GM19023 (cell line): ENCODE results near the gene CLEC18C.
"Not testable (repeated sequence)": the region's sequence is repeated elsewhere in the genome, so short reads cannot be mapped to it uniquely, and the experiment has no call there.

Source experiments
- ATAC-seq: cut with Tn5 transposase; IDR thresholded peaks from one replicate; pipeline ENCODE4 v1.9.1; 2021; ENCODE audit warnings: mild to moderate bottlenecking, moderate library complexity; ENCODE audit not compliant: unreplicated experiment

The CLEC18C gene

GRCh38 chr16:70158261-70158939 is 15.2 kb upstream of the CLEC18C start:
- no peak for ATAC-seq

GRCh38 chr16:70159355-70160348 is 13.9 kb upstream of the CLEC18C start:
- no peak for ATAC-seq

GRCh38 chr16:70160388-70160787 is 13.2 kb upstream of the CLEC18C start:
- ATAC-seq = no peak

- ATAC-seq = no peak
Observed at GRCh38 chr16:70160821-70161220, 12.8 kb upstream of the CLEC18C start.

GRCh38 chr16:70161350-70161749 is 12.2 kb upstream of the CLEC18C start:
- ATAC-seq = no peak

- no peak for ATAC-seq
Observed at GRCh38 chr16:70162041-70162451, 11.5 kb upstream of the CLEC18C start.

- no peak for ATAC-seq
Observed at GRCh38 chr16:70163596-70163995, 10.0 kb upstream of the CLEC18C start.

GRCh38 chr16:70166688-70167087 is 6.9 kb upstream of the CLEC18C start:
- not testable (repeated sequence) for ATAC-seq

GRCh38 chr16:70173916-70174315 is 329 bp downstream of the CLEC18C start:
- ATAC-seq = not testable (repeated sequence)

GRCh38 chr16:70174387-70174932 is 873 bp downstream of the CLEC18C start:
- not testable (repeated sequence) for ATAC-seq

- ATAC-seq = not testable (repeated sequence)
Observed at GRCh38 chr16:70187858-70188607, 14.4 kb downstream of the CLEC18C start.

- ATAC-seq = not testable (repeated sequence)
Observed at GRCh38 chr16:70188608-70188915, 15.0 kb downstream of the CLEC18C start.

GRCh38 chr16:70190574-70190973 is 17.0 kb downstream of the CLEC18C start:
- ATAC-seq = not testable (repeated sequence)

GRCh38 chr16:70196683-70197300 is 23.2 kb downstream of the CLEC18C start:
- ATAC-seq = not testable (repeated sequence)

GRCh38 chr16:70197611-70198010 is 24.0 kb downstream of the CLEC18C start:
- ATAC-seq = not testable (repeated sequence)

GRCh38 chr16:70198230-70198629 is 24.6 kb downstream of the CLEC18C start:
- ATAC-seq = not testable (repeated sequence)

- ATAC-seq = not testable (repeated sequence)
Observed at GRCh38 chr16:70198666-70199065, 25.1 kb downstream of the CLEC18C start.

- not testable (repeated sequence) for ATAC-seq
Observed at GRCh38 chr16:70199170-70199569, 25.6 kb downstream of the CLEC18C start.

GRCh38 chr16:70200063-70200462 is 26.5 kb downstream of the CLEC18C start:
- ATAC-seq = not testable (repeated sequence)

GRCh38 chr16:70203508-70203907 is 29.9 kb downstream of the CLEC18C start:
- ATAC-seq = not testable (repeated sequence)
